Keratinocyte (primary cell): ENCODE measurements around the gene ERAS.
"Not testable (repeated sequence)": the region's sequence is repeated elsewhere in the genome, so short reads cannot be mapped to it uniquely, and the experiment has no call there.

Experiments
- CTCF ChIP-seq, 3 experiments: IDR thresholded peaks in 1 of 3; conservative IDR thresholded peaks in 1 of 3; optimal IDR thresholded peaks in 1 of 3; 2 replicates in 2 of 3; 3 replicates in 1 of 3; pipeline versions ENCODE3 to v1.5.1; 2011; ENCODE audit warnings: low read length in 3 of 3, mild to moderate bottlenecking in 3 of 3, moderate library complexity in 2 of 3, control low read depth in 1 of 3, inconsistent platforms in 1 of 3; ENCODE audit not compliant: insufficient read depth in 2 of 3; ENCODE audit errors: extremely low read depth in 1 of 3
- EZH2 ChIP-seq: IDR thresholded peaks from one replicate; pipeline ENCODE4 v1.6.1; 2012; ENCODE audit warnings: inconsistent platforms, mild to moderate bottlenecking, low read length, moderate library complexity

- not testable (repeated sequence) for TF ChIP-seq CTCF (optimal IDR thresholded peaks at IDR 0.05 in 1 of 3, IDR thresholded peaks at IDR 0.05 in 1 of 3, conservative IDR thresholded peaks at IDR 0.05 in 1 of 3; ENCODE audit: extremely low read depth in 1 of 3, insufficient read depth in 2 of 3, low read length in 3 of 3); EZH2
Observed at GRCh38 chrX:48853494-48853893, 27.2 kb downstream of the ERAS start.
